Ovary (tissue), 9 donors: ENCODE data around the gene CTNNBL1. TPM values are rescaled to one million over a fixed set of nuclear protein-coding genes. Genes with fewer than 3 reads are reported as not detected.

Source experiments
- DNase-seq, 5 donors: peaks; one replicate each; pipeline ENCODE4 v3.0.0-alpha.2; 2019 to 2020
- H3K27ac ChIP-seq, 2 donors: fragments of 200-600 bp; one replicate each; pipeline versions ENCODE4 v1.5.1 to v1.8.0; 2019 to 2022
- H3K27me3 ChIP-seq: fragments of 200-600 bp; one replicate; pipeline ENCODE4 v1.8.0; 2022
- H3K36me3 ChIP-seq: fragments of 200-600 bp; sonication (generic); one replicate; pipeline ENCODE4 v1.5.1; 2019
- H3K4me1 ChIP-seq: one replicate; pipeline ENCODE4 v1.8.1; 2013; ENCODE audit warnings: mild to moderate bottlenecking, moderate library complexity; ENCODE audit not compliant: insufficient read depth
- H3K4me3 ChIP-seq: fragments of 200-600 bp; sonication (generic); one replicate; pipeline ENCODE4 v1.5.1; 2017
- H3K9me3 ChIP-seq, 2 donors: fragments of 200-600 bp in 1 of 2; sonication (generic) in 1 of 2; one replicate each; pipeline versions ENCODE4 v1.5.1 to v1.8.1; 2013 to 2019; ENCODE audit warnings: mild to moderate bottlenecking in 1 of 2, moderate library complexity in 1 of 2
- EP300 ChIP-seq: sonication (generic); formaldehyde crosslinking; IDR thresholded peaks from one replicate; pipeline ENCODE4 v1.6.1; 2017; ENCODE audit warnings: antibody characterized with exemption
- POLR2A ChIP-seq: fragments of 450-650 bp; IDR thresholded peaks from one replicate; pipeline ENCODE4 v1.6.1; 2017; ENCODE audit warnings: antibody characterized with exemption, mild to moderate bottlenecking, moderate library complexity
- WGBS, 3 donors: extraction: QIAGEN DNeasy Blood & Tissue Kit in 1 of 3; methylation state at CpG; one replicate each; pipeline versions ENCODE4 v1.1.5 to v1.1.7; 2013 to 2017; 5-methylcytosine and 5-hydroxymethylcytosine counted together
- intact Hi-C, 4 donors: fragments of 100-400 bp; cut with DNase I; formaldehyde crosslinking; loops; one replicate each; pipeline versions ENCODE4 v1.11.0 to v1.15.1; 2022 to 2023
- polyA plus RNA-seq, 2 donors: library from polyadenylated mRNA; stranded (reverse); fragments of 200-250 nt in 1 of 2; fragments of 350-450 nt in 1 of 2; fragmentation: Illumina TruSeq in 1 of 2; extraction: RNeasy Lipid Tissue Mini Kit (QIAGEN cat#74804) in 1 of 2; gene quantifications; one replicate each; pipeline ENCODE4 v1.2.3, GENCODE V29; 2013 to 2014
- total RNA-seq, 7 donors: library from RNA; depleted of rRNA in 2 of 7; stranded (reverse); fragments of >200 nt in 2 of 7; fragmentation: NEBNext Ultra II Directional in 3 of 7; extraction: Animal tissue kit (Norgen Biotek cat#: 25700) in 3 of 7; gene quantifications; one replicate each; pipeline versions ENCODE4 v1.1.0 to v1.2.4, GENCODE V29; 2016 to 2023
- TF ChIP-seq, protein P1 (sequence below), 3 donors: fragments of 450-650 bp in 2 of 3; fragments of 200-600 bp in 1 of 3; IDR thresholded peaks; one replicate each; pipeline versions ENCODE4 v1.5.1 to v1.8.0; 2016 to 2022; ENCODE audit warnings: antibody characterized with exemption in 3 of 3, mild to moderate bottlenecking in 1 of 3
- donor health status: DM: no; HTN: no; CAD: no; lungs with moderate emphysema.
- donor health status: DM: no; HTN: no; CAD: no.
- donor health status: Bipolar disorder and iron deficiency.
- donor health status: DM: yes; HTN: yes; CAD: no.
- donor health status: DM: no; HTN: no; CAD: no.
- donor health status: DM: yes; HTN: yes; CAD: no.

Gene CTNNBL1
- total and polyA plus RNA-seq, 9 donors = 17.3 to 58.7 (median 42.3) TPM

DNA sequence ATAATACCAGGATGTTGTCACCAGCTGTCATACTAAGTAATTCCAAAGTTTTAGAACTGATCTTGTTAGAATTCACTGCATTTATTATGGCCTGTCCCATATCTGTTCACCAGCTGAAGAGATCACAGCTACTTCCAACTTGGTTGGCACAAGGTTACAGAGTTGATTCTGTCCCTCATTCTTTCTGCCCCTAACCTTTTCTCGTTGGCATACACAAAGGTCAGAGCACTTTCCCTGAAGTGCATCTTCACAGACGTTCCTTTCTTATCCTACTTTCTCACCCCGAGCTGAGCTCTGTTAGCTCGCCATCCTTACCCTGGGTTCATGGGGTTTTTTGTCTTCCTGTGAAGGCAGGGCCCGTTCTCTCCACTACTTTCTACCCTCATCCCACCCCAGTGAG is 143.1 kb downstream of the CTNNBL1 start:
- 71 to 97% (median 76%) methylated on average over 5 of the region's 5 CpGs for WGBS, 3 donors
- no peaks in the 10 kb centered on the region for H3K27me3 ChIP-seq
- no peak for DNase-seq
- H3K4me1 ChIP-seq = no peaks in the 10 kb centered on the region
- TF ChIP-seq, protein P1, sequence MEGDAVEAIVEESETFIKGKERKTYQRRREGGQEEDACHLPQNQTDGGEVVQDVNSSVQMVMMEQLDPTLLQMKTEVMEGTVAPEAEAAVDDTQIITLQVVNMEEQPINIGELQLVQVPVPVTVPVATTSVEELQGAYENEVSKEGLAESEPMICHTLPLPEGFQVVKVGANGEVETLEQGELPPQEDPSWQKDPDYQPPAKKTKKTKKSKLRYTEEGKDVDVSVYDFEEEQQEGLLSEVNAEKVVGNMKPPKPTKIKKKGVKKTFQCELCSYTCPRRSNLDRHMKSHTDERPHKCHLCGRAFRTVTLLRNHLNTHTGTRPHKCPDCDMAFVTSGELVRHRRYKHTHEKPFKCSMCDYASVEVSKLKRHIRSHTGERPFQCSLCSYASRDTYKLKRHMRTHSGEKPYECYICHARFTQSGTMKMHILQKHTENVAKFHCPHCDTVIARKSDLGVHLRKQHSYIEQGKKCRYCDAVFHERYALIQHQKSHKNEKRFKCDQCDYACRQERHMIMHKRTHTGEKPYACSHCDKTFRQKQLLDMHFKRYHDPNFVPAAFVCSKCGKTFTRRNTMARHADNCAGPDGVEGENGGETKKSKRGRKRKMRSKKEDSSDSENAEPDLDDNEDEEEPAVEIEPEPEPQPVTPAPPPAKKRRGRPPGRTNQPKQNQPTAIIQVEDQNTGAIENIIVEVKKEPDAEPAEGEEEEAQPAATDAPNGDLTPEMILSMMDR (IDR thresholded peaks at IDR 0.05) = no peak
- no peak for TF ChIP-seq EP300
- TF ChIP-seq POLR2A = no peak
- H3K36me3 ChIP-seq = no peaks in the 10 kb centered on the region
- H3K27ac ChIP-seq = no peak overlapping the region
- intact Hi-C loops = no loop called here
- no peak overlapping the region for H3K4me3 ChIP-seq
- H3K9me3 ChIP-seq = no peaks in the 10 kb centered on the region

DNA sequence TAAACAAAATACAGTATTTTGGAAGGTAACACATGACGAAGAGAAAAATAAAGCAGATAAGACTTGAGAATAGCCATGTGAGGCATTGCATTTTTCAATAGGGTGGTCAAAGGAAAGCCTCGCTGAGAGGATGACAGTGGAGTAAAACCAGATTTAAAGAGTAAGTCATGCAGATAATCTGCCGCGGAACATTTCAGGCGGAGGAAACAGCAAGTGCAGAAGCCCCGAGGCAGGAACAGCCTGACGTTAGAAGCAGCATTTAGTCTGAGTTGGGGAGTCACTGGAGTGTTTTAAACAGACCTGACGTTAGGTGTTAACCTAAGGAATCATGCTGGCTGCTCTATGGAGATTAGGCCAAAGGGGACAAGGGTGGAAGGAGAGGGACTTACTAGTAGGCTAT is 144.1 kb downstream of the CTNNBL1 start:
- TF ChIP-seq EP300 (no peak), POLR2A (no peak)
- TF ChIP-seq, protein P1 (IDR thresholded peaks at IDR 0.05) = no peak

DNA sequence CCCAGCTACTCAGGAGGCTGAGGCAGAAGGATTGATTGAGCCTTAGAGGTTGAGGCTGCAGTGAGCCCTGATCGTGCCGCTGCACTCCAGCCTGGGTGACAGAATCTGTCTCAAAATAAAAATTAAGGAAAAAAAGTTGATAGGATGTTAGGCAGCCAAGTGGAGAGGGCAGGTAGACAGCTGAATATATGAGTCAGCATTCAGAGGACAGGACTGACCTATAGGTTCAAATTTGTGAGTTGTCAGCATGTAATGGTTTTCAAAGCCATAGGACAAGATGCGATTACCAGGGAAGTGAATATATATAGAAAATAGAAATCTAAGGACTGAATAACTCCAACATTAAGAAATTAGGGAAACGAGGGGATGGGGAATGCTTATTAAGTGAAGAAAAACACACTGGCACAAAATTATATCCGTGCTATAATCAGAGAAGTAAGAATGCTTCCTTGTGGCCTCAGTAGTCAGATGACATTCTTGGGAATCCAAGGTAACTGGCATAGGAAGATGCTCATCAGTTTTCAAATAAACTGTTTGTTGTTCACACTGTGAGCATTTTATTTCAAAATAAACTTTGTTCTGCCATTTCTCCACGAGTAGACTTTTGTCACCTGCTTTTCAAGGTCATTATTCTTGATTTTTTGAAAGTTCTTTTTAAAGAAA is 145.1 kb downstream of the CTNNBL1 start:
- no peaks in the 10 kb centered on the region for H3K36me3 ChIP-seq
- no peak for DNase-seq
- WGBS, 3 donors = 77 to 93% (median 86%) methylated on average over 6 of the region's 6 CpGs
- H3K27me3 ChIP-seq = no peaks in the 10 kb centered on the region
- no peaks in the 10 kb centered on the region for H3K9me3 ChIP-seq
- intact Hi-C loops = no loop called here
- TF ChIP-seq POLR2A (no peak), EP300 (no peak)
- TF ChIP-seq, protein P1 (IDR thresholded peaks at IDR 0.05) = no peak
- no peaks in the 10 kb centered on the region for H3K4me1 ChIP-seq
- H3K4me3 ChIP-seq = no peak overlapping the region
- H3K27ac ChIP-seq = no peak overlapping the region

More for the DNA sequence above, 144.1 kb downstream of the CTNNBL1 start:
- Histone ChIP-seq H3K27me3 (no peaks in the 10 kb centered on the region), H3K9me3 (no peaks in the 10 kb centered on the region), H3K4me1 (no peaks in the 10 kb centered on the region), H3K4me3 (no peak overlapping the region), H3K36me3 (no peaks in the 10 kb centered on the region), H3K27ac (no peak overlapping the region)
- no peak for DNase-seq
- intact Hi-C loops = no loop called here
- WGBS, 3 donors = 87 to 92% (median 89%) methylated on average over 8 of the region's 8 CpGs

DNA sequence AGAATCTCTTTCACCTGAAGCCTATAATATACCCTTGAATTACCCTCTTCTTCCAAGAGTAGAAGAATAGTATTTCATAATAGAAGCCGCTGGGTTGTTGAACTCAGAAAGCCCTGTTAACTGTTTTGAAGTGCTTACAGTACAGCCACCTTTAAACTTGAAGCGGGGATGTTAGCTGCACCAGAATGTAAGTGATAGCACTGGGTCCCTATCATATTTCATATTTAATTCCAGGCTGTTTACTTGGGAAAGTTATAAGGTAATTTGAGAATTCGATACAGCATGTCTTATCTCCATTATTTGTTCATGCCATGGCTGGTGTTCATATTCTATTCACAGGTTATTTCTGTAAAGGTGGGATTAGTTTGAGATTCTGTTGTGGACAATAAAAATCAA is 145.6 kb downstream of the CTNNBL1 start:
- Histone ChIP-seq H3K36me3 (no peaks in the 10 kb centered on the region), H3K9me3 (no peaks in the 10 kb centered on the region), H3K27me3 (no peaks in the 10 kb centered on the region), H3K4me1 (no peaks in the 10 kb centered on the region), H3K4me3 (no peak overlapping the region), H3K27ac (no peak overlapping the region)
- intact Hi-C loops = no loop called here
- no peak for DNase-seq
- 80 to 90% (median 83%) methylated on average over 3 of the region's 3 CpGs for WGBS, 3 donors
- TF ChIP-seq, protein P1 (IDR thresholded peaks at IDR 0.05) = no peak
- TF ChIP-seq EP300 (no peak), POLR2A (no peak)
